CD4-positive, alpha-beta T cell treated with Interleukin-15 for 1 hour (primary cell): ENCODE results near the gene GUCY2D.
A peak's percentile ranks its signal among the peaks of the same experiment; 100 is the strongest.

Experiments
- DNase-seq: peaks from one replicate; pipeline ENCODE4 v3.0.0-alpha.2; 2020

Gene GUCY2D

DNA sequence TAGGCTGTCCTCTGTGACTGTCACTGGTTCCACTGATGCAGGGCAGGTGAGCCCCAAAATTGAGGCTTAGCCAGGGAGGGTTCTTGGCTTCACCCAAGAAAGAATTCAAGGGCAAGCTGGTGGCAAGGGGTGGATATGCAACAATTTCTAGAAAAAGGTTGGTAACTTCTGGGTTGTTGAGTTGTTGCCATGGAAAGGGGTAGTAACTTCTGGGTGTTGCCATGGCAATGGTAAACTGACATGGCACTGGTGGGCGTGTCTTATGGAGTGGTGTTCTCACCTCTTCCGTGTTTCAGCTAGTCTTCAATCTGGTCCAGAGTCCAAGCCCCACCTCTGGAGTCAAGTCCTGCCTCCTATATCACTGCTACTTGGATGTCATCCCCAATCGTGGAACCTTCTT, 9.5 kb upstream of the GUCY2D start:
- peak; percentile 62 for DNase-seq

GRCh38 chr17:7993972-7994589, 8.3 kb upstream of the GUCY2D start:
- DNase-seq, result no peak

- no peak for DNase-seq
Measured at GRCh38 chr17:7995724-7996123, 6.7 kb upstream of the GUCY2D start.

DNA sequence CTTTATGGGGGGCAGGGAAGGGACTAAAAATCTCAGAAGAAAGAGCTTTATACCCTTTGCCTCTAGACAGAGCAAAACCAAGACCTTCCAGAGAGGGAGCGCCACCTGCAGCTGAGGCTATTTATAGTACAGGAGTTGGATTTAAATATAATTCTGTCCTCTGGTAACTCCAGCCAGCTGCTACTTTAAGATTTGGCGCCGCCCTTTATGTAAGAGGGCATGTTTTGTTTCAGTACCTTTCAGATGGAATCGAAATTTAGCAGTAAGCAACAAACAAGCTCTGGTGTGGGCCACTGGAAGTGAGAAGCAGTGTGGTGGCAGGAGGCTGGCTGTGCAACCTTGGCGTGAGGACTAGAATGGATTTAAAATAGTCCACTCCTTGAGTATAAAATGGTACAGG, 5.2 kb upstream of the GUCY2D start:
- DNase-seq, result no peak

DNA sequence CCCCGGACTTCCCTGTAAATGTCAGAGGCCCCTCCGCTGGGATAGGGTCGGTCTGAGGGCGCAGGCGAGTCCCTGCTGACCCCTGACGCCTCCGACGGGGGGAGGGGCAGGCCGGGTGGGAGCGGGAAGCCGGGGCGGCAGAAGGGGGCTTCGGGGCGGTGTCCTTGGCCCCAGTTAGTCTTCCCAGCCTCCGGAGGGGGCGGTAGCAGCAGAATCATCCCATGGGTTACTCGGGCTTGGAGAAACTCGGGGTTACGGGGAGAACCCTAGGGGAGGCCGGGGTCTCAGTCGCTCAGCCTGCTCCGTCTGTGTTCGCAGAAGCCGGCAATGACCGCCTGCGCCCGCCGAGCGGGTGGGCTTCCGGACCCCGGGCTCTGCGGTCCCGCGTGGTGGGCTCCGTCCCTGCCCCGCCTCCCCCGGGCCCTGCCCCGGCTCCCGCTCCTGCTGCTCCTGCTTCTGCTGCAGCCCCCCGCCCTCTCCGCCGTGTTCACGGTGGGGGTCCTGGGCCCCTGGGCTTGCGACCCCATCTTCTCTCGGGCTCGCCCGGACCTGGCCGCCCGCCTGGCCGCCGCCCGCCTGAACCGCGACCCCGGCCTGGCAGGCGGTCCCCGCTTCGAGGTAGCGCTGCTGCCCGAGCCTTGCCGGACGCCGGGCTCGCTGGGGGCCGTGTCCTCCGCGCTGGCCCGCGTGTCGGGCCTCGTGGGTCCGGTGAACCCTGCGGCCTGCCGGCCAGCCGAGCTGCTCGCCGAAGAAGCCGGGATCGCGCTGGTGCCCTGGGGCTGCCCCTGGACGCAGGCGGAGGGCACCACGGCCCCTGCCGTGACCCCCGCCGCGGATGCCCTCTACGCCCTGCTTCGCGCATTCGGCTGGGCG, 542 bp downstream of the GUCY2D start:
- no peak for DNase-seq

GRCh38 chr17:8003594-8004181, 1.3 kb downstream of the GUCY2D start:
- no peak for DNase-seq

GRCh38 chr17:8004899-8005298, 2.5 kb downstream of the GUCY2D start:
- no peak for DNase-seq

GRCh38 chr17:8005357-8005756, 2.9 kb downstream of the GUCY2D start:
- DNase-seq, result no peak

- no peak for DNase-seq
Measured at GRCh38 chr17:8005967-8006730, 3.7 kb downstream of the GUCY2D start.

GRCh38 chr17:8006836-8007680, 4.6 kb downstream of the GUCY2D start:
- DNase-seq, result no peak

DNA sequence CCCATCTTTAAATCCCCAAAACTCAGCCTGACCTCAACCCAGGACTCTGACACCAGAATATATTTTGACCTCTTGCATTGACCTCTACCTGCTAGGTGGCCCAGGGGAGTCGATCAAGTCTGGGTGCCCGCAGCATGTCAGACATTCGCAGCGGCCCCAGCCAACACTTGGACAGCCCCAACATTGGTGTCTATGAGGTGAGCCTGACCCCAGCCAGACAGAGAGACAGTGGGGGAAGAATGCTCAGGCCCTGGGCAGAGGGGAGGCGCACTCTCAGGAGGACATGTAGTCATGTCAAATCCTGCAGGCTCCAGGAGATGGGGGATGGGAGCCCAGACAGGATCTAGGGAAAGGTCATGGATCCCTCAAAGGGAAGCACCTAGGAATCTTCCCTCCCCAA, 5.4 kb downstream of the GUCY2D start:
- DNase-seq, result no peak

- no peak for DNase-seq
Measured at GRCh38 chr17:8012045-8012580, 9.7 kb downstream of the GUCY2D start.

- no peak for DNase-seq
Measured at GRCh38 chr17:8012996-8013640, 10.7 kb downstream of the GUCY2D start.

DNA sequence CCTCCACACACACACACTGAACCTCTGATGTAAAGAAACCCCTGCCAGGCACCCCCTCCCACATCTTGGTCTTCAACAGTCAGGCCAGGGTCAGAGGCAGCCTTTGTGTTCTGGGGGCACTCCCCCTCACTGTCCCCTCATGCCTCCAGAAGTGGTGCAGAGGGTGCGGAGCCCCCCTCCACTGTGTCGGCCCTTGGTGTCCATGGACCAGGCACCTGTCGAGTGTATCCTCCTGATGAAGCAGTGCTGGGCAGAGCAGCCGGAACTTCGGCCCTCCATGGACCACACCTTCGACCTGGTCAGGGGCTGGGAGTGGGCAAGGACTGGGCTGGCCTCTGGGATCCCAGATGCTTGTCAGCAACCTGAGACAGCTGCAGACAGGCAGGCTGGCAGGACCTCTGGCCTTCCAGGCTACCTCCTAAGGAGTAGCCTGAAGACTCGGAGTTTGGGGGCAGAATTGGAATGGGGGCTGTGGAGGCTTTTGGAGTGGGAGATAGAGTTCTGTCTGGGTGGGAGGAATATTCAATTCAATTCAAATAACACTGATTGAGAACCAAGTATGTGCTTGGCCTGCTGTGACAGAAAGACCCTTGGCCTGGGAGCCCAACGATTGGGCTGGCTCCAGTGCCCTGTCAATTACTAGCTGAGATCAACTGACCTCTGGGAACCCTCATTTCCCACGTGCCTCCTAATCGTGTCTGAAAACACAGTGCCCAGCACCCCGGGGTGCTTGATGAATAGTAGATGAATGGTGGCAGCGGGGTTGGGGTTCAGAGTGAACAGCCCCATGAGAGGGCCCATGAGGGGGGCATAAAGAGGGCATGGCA, 11.5 kb downstream of the GUCY2D start:
- DNase-seq, result no peak

GRCh38 chr17:8014558-8014850, 12.1 kb downstream of the GUCY2D start:
- DNase-seq, result no peak

DNA sequence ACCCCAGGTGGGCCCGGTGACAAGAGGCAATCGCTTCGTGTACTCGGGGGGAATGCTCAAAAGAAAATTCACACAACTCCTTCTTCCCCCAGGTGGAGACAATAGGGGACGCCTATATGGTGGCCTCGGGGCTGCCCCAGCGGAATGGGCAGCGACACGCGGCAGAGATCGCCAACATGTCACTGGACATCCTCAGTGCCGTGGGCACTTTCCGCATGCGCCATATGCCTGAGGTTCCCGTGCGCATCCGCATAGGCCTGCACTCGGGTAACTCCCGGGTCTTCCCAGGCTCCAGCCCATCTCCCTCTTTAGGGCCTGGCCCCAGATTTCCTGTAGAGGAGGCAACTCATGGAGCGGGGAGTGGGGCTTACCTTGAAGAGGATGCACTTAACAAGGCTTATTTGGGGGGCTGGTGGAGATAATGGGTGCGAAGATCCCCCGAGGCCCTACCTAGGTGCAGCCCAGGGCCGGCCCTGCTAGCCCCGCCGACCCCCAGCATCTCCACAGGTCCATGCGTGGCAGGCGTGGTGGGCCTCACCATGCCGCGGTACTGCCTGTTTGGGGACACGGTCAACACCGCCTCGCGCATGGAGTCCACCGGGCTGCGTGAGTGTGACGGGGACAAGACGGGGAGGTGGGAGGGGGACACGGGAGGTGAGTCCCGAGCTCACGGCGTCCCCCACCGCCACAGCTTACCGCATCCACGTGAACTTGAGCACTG, 13.0 kb downstream of the GUCY2D start:
- no peak for DNase-seq

DNA sequence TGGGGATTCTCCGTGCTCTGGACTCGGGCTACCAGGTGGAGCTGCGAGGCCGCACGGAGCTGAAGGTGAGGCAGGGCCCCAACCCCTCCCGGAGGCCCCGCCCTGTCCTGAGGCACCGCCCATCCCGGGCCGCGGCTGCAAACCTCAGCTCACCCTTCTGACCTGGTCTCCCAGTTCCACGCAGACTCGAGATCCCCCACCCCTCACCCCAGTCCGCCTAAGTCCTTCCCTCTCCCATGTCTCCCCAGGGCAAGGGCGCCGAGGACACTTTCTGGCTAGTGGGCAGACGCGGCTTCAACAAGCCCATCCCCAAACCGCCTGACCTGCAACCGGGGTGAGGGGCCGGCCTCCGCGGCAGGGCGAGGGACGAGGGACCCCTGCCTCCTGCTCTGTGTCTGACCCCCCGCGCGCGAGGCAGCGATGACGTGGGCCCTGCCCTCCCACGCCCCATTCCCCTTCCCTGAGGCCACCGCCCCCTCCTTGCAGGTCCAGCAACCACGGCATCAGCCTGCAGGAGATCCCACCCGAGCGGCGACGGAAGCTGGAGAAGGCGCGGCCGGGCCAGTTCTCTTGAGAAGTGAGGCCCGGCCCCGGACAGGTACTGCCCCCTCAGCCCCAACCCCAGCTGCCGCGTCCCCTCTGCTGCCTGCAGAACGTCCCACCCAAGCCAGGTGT, 13.7 kb downstream of the GUCY2D start:
- DNase-seq, result no peak

DNA sequence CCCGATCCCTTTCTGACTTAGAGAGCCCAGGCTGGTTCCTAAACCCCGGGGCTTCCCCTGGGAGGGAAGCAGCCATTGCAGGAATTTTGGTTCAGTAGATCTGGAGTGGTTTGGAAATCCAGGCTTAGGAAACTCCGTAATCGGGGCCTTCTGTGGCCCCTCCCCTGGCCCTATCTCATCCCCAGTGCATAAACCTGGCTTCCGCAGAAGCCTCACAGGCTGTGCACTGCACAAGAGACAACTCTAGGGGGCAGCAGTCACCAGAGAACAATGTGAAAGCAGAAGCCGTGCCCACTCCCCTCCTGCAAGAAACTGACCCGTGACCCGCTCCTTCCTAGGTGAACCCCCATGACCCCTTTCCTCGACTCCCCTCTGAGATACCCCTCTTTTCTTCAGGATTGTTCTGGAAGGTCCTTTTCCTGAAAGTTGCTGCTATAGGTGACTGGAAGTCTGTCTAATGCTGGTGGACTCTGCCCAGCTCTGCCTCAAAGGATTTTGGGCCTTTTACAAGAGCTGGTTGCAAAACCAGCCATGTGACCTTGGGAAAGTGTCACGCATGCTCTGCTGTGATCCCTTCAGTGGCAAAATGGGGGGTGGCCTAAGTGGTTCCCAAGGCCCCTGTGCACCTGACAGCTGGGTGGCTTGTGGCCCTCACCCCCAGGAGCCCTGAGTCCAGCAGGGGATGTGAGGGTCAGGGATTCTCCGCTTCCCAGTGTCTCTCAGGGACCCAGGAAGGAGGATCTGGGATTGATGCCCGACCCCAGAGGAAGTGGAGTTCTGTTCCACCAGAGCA, 14.4 kb downstream of the GUCY2D start:
- DNase-seq, result peak; percentile 54

DNA sequence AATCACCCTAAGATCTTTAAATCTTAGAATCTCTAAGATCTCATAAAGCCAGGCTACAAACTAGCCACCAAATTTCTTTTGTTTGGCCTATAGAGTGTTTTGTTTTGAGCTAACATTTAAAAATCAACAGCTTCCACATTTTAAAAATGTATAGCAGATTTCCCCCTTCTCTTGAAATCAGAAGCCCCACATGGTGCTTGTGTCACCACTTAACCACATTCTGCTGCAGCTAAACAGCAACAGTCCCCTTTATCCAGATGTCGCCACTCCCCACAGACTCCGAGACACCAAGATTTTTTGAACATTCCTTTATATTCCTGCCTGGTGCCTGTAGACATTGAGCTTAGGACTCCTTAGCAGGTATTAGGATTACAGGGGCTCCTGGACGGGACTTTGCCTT, 16.0 kb downstream of the GUCY2D start:
- DNase-seq, result no peak
